ENCODE measurements around the gene MAGEA4.

DNA sequence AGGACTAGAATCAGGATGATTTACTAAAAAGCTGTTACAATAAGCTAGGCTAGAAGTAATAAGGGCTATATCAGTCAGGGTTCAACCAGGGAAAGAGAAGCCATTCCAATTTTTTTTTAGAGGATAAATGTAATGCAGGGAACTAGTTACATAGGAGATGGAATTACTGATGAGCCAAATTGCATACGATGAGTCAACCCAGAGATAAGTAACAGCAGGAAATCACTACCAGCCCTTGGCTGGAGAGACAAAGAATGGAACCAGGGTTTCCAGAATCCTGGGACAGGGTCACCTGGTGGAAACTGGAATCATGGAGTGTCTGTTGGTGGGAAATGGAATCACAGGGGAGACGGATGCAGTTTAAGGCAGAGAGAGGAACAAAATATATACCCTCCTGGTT, 13.1 kb upstream of the MAGEA4 start:
- TF ChIP-seq, protein P1, sequence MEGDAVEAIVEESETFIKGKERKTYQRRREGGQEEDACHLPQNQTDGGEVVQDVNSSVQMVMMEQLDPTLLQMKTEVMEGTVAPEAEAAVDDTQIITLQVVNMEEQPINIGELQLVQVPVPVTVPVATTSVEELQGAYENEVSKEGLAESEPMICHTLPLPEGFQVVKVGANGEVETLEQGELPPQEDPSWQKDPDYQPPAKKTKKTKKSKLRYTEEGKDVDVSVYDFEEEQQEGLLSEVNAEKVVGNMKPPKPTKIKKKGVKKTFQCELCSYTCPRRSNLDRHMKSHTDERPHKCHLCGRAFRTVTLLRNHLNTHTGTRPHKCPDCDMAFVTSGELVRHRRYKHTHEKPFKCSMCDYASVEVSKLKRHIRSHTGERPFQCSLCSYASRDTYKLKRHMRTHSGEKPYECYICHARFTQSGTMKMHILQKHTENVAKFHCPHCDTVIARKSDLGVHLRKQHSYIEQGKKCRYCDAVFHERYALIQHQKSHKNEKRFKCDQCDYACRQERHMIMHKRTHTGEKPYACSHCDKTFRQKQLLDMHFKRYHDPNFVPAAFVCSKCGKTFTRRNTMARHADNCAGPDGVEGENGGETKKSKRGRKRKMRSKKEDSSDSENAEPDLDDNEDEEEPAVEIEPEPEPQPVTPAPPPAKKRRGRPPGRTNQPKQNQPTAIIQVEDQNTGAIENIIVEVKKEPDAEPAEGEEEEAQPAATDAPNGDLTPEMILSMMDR (IDR thresholded peaks at IDR 0.05; ENCODE audit: low read length): no peak
- no peak for TF ChIP-seq EZH2 (IDR thresholded peaks at IDR 0.05; ENCODE audit: borderline replicate concordance, low read length)

Data from OCI-LY1 (cell line).